ENCODE results near the gene NCKIPSD. TPM values are rescaled to one million over a fixed set of nuclear protein-coding genes. Genes with fewer than 3 reads are reported as not detected.
A peak's percentile ranks its signal among the peaks of the same experiment; 100 is the strongest.

Gene NCKIPSD
- total RNA-seq, 1 experiment from 2014 or later: 25.5 TPM

DNA sequence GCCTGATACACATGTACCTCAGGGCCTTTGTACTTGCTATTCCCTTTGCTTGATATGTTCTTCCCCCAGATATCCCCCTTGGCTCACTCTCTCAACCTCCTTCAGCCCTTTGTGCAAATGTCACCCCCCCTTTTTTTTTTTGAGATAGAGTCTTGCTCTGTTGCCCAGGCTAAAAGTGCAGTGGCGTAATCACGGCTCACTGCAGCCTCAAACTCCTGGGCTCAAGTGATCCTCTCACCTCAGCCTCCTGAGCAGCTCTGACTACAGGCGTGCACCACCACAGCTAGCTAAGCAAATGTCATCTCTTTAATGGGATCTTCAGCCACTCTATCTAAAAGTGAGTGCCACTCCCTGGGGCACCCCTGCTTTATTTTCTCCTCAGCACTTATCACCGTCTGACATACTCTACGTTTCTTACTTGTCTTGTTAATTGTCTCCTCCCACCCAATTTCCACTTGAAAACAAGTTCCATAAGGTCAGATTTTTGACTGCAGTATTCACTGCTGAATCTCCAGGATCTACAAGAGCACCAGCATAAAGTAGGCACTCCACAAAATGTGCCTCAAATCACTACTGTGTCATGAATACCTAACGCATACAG lies 16.7 kb upstream of the NCKIPSD start:
- no peaks in the 10 kb centered on the region for H3K4me1 ChIP-seq (ENCODE audit: low read length)
- no peak overlapping the region for H3K9ac ChIP-seq (ENCODE audit: low read length)
- peaks cover 49% of the 10 kb centered on the region for H3K36me3 ChIP-seq (ENCODE audit: insufficient read depth, low read length)
- peaks cover 57% of the 10 kb centered on the region for H4K20me1 ChIP-seq (ENCODE audit: insufficient read depth, low read depth, low read length)
- no peaks in the 10 kb centered on the region for H3K27me3 ChIP-seq (ENCODE audit: low read length)
- H3K27ac ChIP-seq (ENCODE audit: low read length): no peak overlapping the region
- no peaks in the 10 kb centered on the region for H3K9me3 ChIP-seq (ENCODE audit: low read length)
- no peak overlapping the region for H2AFZ ChIP-seq (ENCODE audit: low read length)
- H3K4me2 ChIP-seq (ENCODE audit: low read depth, low read length, poor library complexity, severe bottlenecking): no peak overlapping the region
- H3K79me2 ChIP-seq (ENCODE audit: low read length): peaks cover 98% of the 10 kb centered on the region
- no peaks in the 10 kb centered on the region for H3K9me2 ChIP-seq (replicated peaks; ENCODE audit: insufficient read depth, low read length)
- H3K4me3 ChIP-seq (ENCODE audit: low read length): no peak overlapping the region
- DNase-seq: no peak

DNA sequence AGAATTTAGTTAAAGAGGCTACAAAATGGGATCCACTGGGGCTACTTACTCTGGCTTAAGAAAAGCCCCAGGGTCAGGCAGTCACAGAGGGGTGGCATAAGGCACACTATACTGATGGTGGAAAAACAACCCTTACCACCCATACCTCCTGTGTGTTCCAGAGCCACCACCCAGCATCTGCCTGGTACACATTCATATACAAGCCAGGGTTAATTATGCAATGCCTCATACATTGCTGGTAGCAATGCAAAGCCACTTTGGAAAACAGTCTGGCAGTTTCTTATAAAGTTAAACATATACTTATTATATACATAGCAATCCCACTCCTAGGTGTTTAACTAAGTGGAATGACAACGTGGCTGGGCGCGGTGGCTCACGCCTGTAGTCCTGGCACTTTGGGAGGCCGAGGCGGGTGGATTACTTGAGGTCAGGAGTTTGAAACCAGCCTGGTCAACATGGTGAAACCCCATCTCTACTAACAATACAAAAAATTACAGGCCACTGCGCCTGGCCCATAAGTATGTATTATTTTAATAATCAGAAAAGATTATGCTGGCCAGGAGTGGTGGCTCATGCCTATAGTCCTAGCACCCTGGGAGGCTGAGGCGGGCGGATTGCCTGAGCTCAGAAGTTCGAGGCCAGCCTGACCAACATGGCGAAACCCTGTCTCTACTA lies 15.2 kb upstream of the NCKIPSD start:
- H3K27me3 ChIP-seq (ENCODE audit: low read length): no peaks in the 10 kb centered on the region
- H3K36me3 ChIP-seq (ENCODE audit: insufficient read depth, low read length): peaks cover 46% of the 10 kb centered on the region
- no peak for DNase-seq
- peaks cover 58% of the 10 kb centered on the region for H4K20me1 ChIP-seq (ENCODE audit: insufficient read depth, low read depth, low read length)
- no peak overlapping the region for H3K9ac ChIP-seq (ENCODE audit: low read length)
- no peak overlapping the region for H3K4me2 ChIP-seq (ENCODE audit: low read depth, low read length, poor library complexity, severe bottlenecking)
- no peaks in the 10 kb centered on the region for H3K9me2 ChIP-seq (replicated peaks; ENCODE audit: insufficient read depth, low read length)
- H2AFZ ChIP-seq (ENCODE audit: low read length): no peak overlapping the region
- H3K4me1 ChIP-seq (ENCODE audit: low read length): no peaks in the 10 kb centered on the region
- H3K27ac ChIP-seq (ENCODE audit: low read length): no peak overlapping the region
- H3K79me2 ChIP-seq (ENCODE audit: low read length): peaks cover 96% of the 10 kb centered on the region
- H3K4me3 ChIP-seq (ENCODE audit: low read length): no peak overlapping the region
- H3K9me3 ChIP-seq (ENCODE audit: low read length): no peaks in the 10 kb centered on the region

DNA sequence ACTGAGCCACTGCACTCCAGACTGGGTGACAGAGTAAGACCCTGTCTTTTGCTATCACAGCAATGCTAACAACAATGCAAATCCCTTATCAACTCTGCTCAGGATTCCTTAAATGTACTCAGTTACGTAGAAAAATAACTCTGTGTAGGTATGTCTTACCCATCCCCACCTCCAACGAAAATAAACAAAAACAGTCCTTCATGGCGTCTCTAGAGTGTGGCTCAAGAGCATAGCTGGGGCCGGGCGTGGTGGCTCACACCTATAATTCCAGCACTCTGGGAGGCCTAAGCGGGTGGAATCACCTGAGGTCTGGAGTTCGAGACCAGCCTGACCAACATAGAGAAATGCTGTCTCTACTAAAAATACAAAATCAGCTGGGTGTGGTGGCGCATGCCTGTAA lies 13.2 kb upstream of the NCKIPSD start:
- Histone ChIP-seq H3K4me2 (ENCODE audit: low read depth, low read length, poor library complexity, severe bottlenecking) (no peak overlapping the region), H3K9me3 (ENCODE audit: low read length) (no peaks in the 10 kb centered on the region), H3K27ac (ENCODE audit: low read length) (no peak overlapping the region), H4K20me1 (ENCODE audit: insufficient read depth, low read depth, low read length) (peaks cover 67% of the 10 kb centered on the region), H3K27me3 (ENCODE audit: low read length) (no peaks in the 10 kb centered on the region), H3K9me2 (replicated peaks; ENCODE audit: insufficient read depth, low read length) (no peaks in the 10 kb centered on the region), H3K4me3 (ENCODE audit: low read length) (no peak overlapping the region), H3K79me2 (ENCODE audit: low read length) (peaks cover 89% of the 10 kb centered on the region), H2AFZ (ENCODE audit: low read length) (no peak overlapping the region), H3K4me1 (ENCODE audit: low read length) (no peaks in the 10 kb centered on the region), H3K9ac (ENCODE audit: low read length) (no peak overlapping the region), H3K36me3 (ENCODE audit: insufficient read depth, low read length) (peaks cover 57% of the 10 kb centered on the region)
- DNase-seq: no peak

DNA sequence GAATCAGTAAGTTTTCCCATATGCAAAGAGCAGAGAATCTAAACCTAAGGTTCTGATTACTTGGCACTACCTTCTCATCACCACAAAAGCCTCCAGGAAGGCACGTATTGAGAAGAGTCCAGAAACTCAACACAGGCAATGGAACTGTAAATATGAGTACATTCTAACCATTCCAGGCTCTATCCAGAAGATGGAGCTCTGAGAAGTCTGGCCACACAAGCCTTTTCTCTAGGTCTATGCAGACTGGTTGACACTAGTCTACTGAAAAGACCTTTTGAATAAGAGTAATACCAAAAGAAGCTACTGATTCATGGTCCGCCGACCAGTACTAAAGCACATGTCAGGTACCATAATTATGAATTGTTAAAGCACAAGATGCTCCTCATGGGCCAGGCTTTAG lies 12.2 kb upstream of the NCKIPSD start:
- H2AFZ ChIP-seq (ENCODE audit: low read length): no peak overlapping the region
- peaks cover 80% of the 10 kb centered on the region for H3K79me2 ChIP-seq (ENCODE audit: low read length)
- H3K9me3 ChIP-seq (ENCODE audit: low read length): no peaks in the 10 kb centered on the region
- no peaks in the 10 kb centered on the region for H3K27me3 ChIP-seq (ENCODE audit: low read length)
- H4K20me1 ChIP-seq (ENCODE audit: insufficient read depth, low read depth, low read length): peaks cover 65% of the 10 kb centered on the region
- H3K4me2 ChIP-seq (ENCODE audit: low read depth, low read length, poor library complexity, severe bottlenecking): no peak overlapping the region
- peaks cover 65% of the 10 kb centered on the region for H3K36me3 ChIP-seq (ENCODE audit: insufficient read depth, low read length)
- no peak overlapping the region for H3K9ac ChIP-seq (ENCODE audit: low read length)
- no peak overlapping the region for H3K4me3 ChIP-seq (ENCODE audit: low read length)
- no peak overlapping the region for H3K27ac ChIP-seq (ENCODE audit: low read length)
- H3K4me1 ChIP-seq (ENCODE audit: low read length): no peaks in the 10 kb centered on the region
- DNase-seq: peak; percentile 51
- H3K9me2 ChIP-seq (replicated peaks; ENCODE audit: insufficient read depth, low read length): no peaks in the 10 kb centered on the region

GRCh38 chr3:48696601-48697000 lies 10.9 kb upstream of the NCKIPSD start:
- Histone ChIP-seq H3K79me2 (ENCODE audit: low read length) (peaks cover 70% of the 10 kb centered on the region), H3K9ac (ENCODE audit: low read length) (no peak overlapping the region), H2AFZ (ENCODE audit: low read length) (no peak overlapping the region), H3K4me2 (ENCODE audit: low read depth, low read length, poor library complexity, severe bottlenecking) (no peak overlapping the region), H4K20me1 (ENCODE audit: insufficient read depth, low read depth, low read length) (peaks cover 54% of the 10 kb centered on the region), H3K4me1 (ENCODE audit: low read length) (no peaks in the 10 kb centered on the region), H3K9me3 (ENCODE audit: low read length) (no peaks in the 10 kb centered on the region), H3K36me3 (ENCODE audit: insufficient read depth, low read length) (peaks cover 62% of the 10 kb centered on the region), H3K27ac (ENCODE audit: low read length) (no peak overlapping the region), H3K27me3 (ENCODE audit: low read length) (no peaks in the 10 kb centered on the region), H3K9me2 (replicated peaks; ENCODE audit: insufficient read depth, low read length) (no peaks in the 10 kb centered on the region), H3K4me3 (ENCODE audit: low read length) (no peak overlapping the region)
- DNase-seq: no peak

- Histone ChIP-seq H3K4me2 (ENCODE audit: low read depth, low read length, poor library complexity, severe bottlenecking) (no peak overlapping the region), H3K36me3 (ENCODE audit: insufficient read depth, low read length) (peaks cover 64% of the 10 kb centered on the region), H3K27ac (ENCODE audit: low read length) (no peak overlapping the region), H3K9ac (ENCODE audit: low read length) (no peak overlapping the region), H3K79me2 (ENCODE audit: low read length) (peaks cover 67% of the 10 kb centered on the region), H3K4me1 (ENCODE audit: low read length) (no peaks in the 10 kb centered on the region), H3K9me3 (ENCODE audit: low read length) (no peaks in the 10 kb centered on the region), H2AFZ (ENCODE audit: low read length) (no peak overlapping the region), H4K20me1 (ENCODE audit: insufficient read depth, low read depth, low read length) (peaks cover 54% of the 10 kb centered on the region), H3K9me2 (replicated peaks; ENCODE audit: insufficient read depth, low read length) (no peaks in the 10 kb centered on the region), H3K27me3 (ENCODE audit: low read length) (no peaks in the 10 kb centered on the region), H3K4me3 (ENCODE audit: low read length) (no peak overlapping the region)
- no peak for DNase-seq
Observed at GRCh38 chr3:48696156-48696555, 10.4 kb upstream of the NCKIPSD start.

GRCh38 chr3:48695393-48695753 lies 9.7 kb upstream of the NCKIPSD start:
- H3K9ac ChIP-seq (ENCODE audit: low read length): no peak overlapping the region
- peaks cover 59% of the 10 kb centered on the region for H3K79me2 ChIP-seq (ENCODE audit: low read length)
- no peaks in the 10 kb centered on the region for H3K27me3 ChIP-seq (ENCODE audit: low read length)
- no peak for DNase-seq
- no peaks in the 10 kb centered on the region for H3K9me2 ChIP-seq (replicated peaks; ENCODE audit: insufficient read depth, low read length)
- H3K4me1 ChIP-seq (ENCODE audit: low read length): no peaks in the 10 kb centered on the region
- H2AFZ ChIP-seq (ENCODE audit: low read length): no peak overlapping the region
- H3K27ac ChIP-seq (ENCODE audit: low read length): no peak overlapping the region
- H3K36me3 ChIP-seq (ENCODE audit: insufficient read depth, low read length): peaks cover 63% of the 10 kb centered on the region
- H3K4me2 ChIP-seq (ENCODE audit: low read depth, low read length, poor library complexity, severe bottlenecking): no peak overlapping the region
- no peak overlapping the region for H3K4me3 ChIP-seq (ENCODE audit: low read length)
- no peaks in the 10 kb centered on the region for H3K9me3 ChIP-seq (ENCODE audit: low read length)
- H4K20me1 ChIP-seq (ENCODE audit: insufficient read depth, low read depth, low read length): peaks cover 46% of the 10 kb centered on the region

DNA sequence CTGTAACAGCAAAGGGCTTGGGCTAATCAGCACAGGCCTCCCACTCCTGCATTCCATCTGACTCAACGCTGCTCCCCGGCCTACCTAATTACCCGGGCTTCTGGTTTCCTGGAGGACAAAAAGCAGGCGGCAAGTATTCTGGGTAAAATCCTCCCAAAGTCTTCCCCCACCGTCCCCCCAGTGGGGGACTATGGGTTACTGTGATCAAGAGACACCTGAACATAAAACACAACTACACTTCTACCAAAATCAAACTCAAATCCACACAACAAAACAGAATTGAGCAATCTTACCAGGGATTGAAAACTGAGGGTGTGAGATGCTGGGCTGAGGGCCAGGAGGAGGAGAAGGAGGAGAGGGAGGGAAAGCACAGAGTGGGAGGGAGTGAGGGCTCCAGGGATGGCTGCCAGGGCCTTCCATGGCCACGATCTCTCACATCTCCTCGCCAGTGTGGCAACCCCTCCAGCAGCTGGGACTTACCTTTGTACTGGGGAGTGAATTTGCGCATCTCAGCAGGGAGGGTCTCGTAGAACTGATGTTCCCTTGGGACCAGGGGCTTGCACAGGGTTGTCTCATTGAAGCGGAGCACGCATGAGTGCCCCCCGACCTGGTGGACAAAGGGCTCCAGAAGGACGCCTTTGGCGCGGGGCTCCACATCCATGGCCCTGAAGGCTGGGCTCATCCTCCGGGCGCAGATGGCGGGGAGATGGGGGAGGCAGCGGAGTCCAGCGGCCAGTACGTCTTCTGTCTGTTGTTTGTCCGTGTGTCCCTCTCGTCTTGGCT lies 9.1 kb upstream of the NCKIPSD start:
- Histone ChIP-seq H4K20me1 (ENCODE audit: insufficient read depth, low read depth, low read length) (peaks cover 44% of the 10 kb centered on the region), H3K27me3 (ENCODE audit: low read length) (no peaks in the 10 kb centered on the region), H3K4me2 (ENCODE audit: low read depth, low read length, poor library complexity, severe bottlenecking) (no peak overlapping the region), H3K4me3 (ENCODE audit: low read length) (no peak overlapping the region), H3K4me1 (ENCODE audit: low read length) (no peaks in the 10 kb centered on the region), H3K9me2 (replicated peaks; ENCODE audit: insufficient read depth, low read length) (no peaks in the 10 kb centered on the region), H3K9ac (ENCODE audit: low read length) (no peak overlapping the region), H3K36me3 (ENCODE audit: insufficient read depth, low read length) (peaks cover 61% of the 10 kb centered on the region), H3K27ac (ENCODE audit: low read length) (no peak overlapping the region), H2AFZ (ENCODE audit: low read length) (no peak overlapping the region), H3K9me3 (ENCODE audit: low read length) (no peaks in the 10 kb centered on the region), H3K79me2 (ENCODE audit: low read length) (peaks cover 53% of the 10 kb centered on the region)
- no peak for DNase-seq
